ENCODE results near the gene HBG1.

HBG1 gene

DNA sequence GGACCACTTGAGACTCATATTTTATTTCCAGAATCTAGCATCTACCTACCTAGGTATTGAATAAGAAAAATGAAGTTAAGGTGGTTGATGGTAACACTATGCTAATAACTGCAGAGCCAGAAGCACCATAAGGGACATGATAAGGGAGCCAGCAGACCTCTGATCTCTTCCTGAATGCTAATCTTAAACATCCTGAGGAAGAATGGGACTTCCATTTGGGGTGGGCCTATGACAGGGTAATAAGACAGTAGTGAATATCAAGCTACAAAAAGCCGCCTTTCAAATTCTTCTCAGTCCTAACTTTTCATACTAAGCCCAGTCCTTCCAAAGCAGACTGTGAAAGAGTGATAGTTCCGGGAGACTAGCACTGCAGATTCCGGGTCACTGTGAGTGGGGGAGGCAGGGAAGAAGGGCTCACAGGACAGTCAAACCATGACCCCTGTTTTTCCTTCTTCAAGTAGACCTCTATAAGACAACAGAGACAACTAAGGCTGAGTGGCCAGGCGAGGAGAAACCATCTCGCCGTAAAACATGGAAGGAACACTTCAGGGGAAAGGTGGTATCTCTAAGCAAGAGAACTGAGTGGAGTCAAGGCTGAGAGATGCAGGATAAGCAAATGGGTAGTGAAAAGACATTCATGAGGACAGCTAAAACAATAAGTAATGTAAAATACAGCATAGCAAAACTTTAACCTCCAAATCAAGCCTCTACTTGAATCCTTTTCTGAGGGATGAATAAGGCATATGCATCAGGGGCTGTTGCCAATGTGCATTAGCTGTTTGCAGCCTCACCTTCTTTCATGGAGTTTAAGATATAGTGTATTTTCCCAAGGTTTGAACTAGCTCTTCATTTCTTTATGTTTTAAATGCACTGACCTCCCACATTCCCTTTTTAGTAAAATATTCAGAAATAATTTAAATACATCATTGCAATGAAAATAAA is 24.8 kb downstream of the HBG1 start:
- DNase-seq: no peak

DNA sequence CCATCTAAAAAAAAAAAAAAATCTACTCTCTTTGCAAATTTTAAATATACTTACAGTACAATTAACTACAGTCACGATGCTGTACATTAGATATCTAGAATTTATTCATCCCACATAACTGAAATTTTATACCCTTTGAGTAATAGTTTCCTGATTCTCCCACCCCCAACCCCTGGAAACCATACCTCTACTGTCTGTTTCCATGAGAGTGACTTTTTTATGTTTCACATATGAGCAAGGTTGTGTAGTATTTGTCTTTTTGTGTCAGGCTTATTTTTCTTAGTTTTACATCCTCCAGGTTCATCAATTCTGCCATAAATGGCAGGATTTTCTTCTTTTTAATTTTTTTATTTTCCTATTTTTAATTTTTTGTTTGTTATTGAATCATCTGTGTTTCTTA is 26.0 kb downstream of the HBG1 start:
- DNase-seq: no peak

DNA sequence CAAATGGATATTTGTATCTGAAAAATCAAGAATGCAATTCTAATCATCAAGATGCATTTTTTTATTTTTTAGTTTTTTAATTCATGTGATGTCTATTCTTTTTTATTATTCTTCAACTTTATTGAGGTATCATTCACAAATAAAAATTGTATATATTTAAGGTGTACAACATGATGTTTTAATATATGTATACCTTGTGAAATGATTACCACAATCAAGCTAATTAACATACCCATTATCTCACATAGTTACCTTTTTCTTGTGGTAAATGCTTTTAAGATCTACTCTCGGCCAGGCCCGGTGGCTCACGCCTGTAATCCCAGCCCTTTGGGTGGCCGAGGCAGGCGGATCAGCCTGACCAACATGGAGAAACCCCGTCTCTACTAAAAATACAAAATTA is 26.5 kb downstream of the HBG1 start:
- DNase-seq: no peak

GRCh38 chr11:5210376-5210885 is 39.2 kb downstream of the HBG1 start:
- no peak for DNase-seq

DNA sequence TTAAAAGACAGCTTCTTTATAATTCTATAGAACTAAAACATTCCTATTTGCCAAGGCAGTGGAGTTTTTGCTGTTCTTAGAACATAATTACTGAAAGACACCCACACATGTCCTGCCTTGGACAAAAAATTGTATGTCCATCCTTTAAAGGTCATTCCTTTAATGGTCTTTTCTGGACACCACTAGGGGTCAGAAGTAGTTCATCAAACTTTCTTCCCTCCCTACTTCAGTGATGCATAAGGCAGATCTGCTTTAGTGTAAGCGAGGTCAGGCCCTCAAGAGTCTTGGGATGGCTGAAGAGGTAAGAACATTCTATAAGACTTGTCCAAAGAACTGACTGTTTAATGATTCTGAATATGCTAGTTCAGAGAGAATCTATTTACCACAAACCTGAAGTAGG is 44.9 kb downstream of the HBG1 start:
- DNase-seq: no peak

DNA sequence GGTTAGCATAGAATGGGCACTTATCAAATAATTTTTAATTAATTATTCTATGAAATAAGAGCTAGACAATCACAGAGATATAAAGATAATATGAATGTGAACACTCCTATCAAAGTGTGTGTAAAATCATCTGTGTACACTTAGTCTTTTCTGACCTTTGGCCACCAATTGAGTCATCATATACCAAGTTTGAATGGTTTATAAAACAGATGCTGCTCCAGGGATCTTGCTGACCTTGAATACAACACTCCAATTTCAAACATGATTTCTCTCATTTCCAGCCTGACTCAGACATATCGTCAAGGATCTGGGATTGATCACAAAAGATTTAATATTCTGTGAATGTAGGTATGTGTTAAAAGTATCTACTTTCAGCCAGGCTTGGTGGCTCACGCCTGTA is 46.3 kb downstream of the HBG1 start:
- no peak for DNase-seq

DNA sequence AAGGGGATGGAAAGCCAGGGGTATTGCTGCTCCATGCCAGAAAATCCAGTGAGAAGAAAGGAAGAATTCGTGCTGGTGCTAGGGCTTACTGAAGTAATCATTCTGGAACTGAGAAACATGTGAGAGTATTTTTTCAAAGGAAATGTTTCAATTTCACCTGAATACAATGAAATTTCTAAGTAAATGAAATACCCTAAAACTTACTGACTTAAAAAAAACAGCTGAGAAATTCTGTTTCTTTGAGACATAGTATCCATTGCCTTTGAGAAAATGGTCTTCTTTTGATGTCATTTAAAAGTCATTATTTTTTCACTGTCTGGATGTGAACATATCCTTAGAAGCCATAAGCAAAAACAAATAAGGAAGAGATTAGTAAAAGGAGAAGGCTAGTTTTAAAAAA is 49.1 kb downstream of the HBG1 start, which contains the start of gene OR51V1:
Gene OR51V1 (minus strand): TSS at position 101 of the 400 bp plus-strand sequence. CDS start 0 bp downstream, at position 101.
- DNase-seq: no peak

DNA sequence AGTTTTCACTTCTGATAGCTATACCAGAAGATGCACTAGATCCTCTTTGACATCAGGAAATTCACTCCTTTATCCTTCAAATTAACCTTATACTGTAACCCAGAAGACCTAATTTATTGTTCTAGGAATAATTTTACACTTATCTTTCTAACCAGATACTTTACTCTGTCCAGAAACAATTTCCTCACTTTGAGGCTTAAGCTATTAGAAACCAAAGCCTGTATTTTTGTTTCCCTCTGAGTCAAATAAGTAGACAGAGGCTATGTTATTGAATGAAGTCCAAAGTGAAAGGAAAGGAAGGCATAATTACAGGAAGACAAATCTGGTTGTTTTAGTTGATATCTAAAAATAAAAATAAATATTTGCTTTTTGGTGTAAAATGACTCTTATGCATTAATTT is 51.4 kb downstream of the HBG1 start:
- no peak for DNase-seq
